CD4-positive, alpha-beta T cell treated with Interleukin-1 beta for 1 hour (primary cell): Measurements from ENCODE around the gene GZF1.

Source experiments
- DNase-seq, 2 donors: peaks; one replicate each; pipeline ENCODE4 v3.0.0-alpha.2; 2020 to 2022

Gene GZF1

GRCh38 chr20:23410916-23411695, 49.1 kb downstream of the GZF1 start:
- DNase-seq = no peak

GRCh38 chr20:23412026-23412425, 50.0 kb downstream of the GZF1 start:
- no peak for DNase-seq

- no peak for DNase-seq
These were observed 52.0 kb downstream of the GZF1 start for GRCh38 chr20:23413862-23414422.

GRCh38 chr20:23414526-23415188, 52.7 kb downstream of the GZF1 start:
- no peak for DNase-seq

GRCh38 chr20:23415555-23415954, 53.6 kb downstream of the GZF1 start:
- DNase-seq = no peak

- DNase-seq = peak in 1 of 2 donors; percentile 36
These were observed 54.1 kb downstream of the GZF1 start for GRCh38 chr20:23415959-23416583.

- no peak for DNase-seq
These were observed 55.9 kb downstream of the GZF1 start for GRCh38 chr20:23417861-23418260.

- DNase-seq = no peak
These were observed 57.6 kb downstream of the GZF1 start for GRCh38 chr20:23419657-23419994.

GRCh38 chr20:23419995-23420901, 58.3 kb downstream of the GZF1 start:
- DNase-seq = peak; percentile 19 to 49

GRCh38 chr20:23420943-23421931, 59.3 kb downstream of the GZF1 start, which contains the start of gene NAPB:
TSS of gene NAPB (minus strand) at chr20:23421488. CDS start at chr20:23421402, 86 bp downstream.
- DNase-seq = peak; percentile 93
